H9 (cell line): Measurements from ENCODE around the gene PNMA8A. TPM values are rescaled to one million over a fixed set of nuclear protein-coding genes. Genes with fewer than 3 reads are reported as not detected.

Experiments used
- DNase-seq: peaks from one replicate; pipeline ENCODE4 v3.0.0-alpha.2; 2017
- H2AFZ ChIP-seq: one replicate; pipeline ENCODE4 v1.6.1; 2013; ENCODE audit warnings: mild to moderate bottlenecking, low read length, control low read depth, moderate library complexity
- H2AK5ac ChIP-seq: 2 replicates; pipeline ENCODE4 v1.6.1; 2013; ENCODE audit warnings: low read length, control low read depth, mixed read lengths; ENCODE audit not compliant: insufficient read length
- H2BK120ac ChIP-seq: one replicate; pipeline ENCODE4 v1.6.1; 2013; ENCODE audit warnings: low read depth, mild to moderate bottlenecking, low read length, control low read depth, inconsistent platforms; ENCODE audit not compliant: poor library complexity, severe bottlenecking
- H2BK12ac ChIP-seq: 2 replicates; pipeline ENCODE4 v1.6.1; 2013; ENCODE audit warnings: low read length, control low read depth, mixed read lengths, low read depth; ENCODE audit not compliant: insufficient read length
- H2BK15ac ChIP-seq: 2 replicates; pipeline ENCODE4 v1.6.1; 2013; ENCODE audit warnings: low read depth, low read length, control low read depth
- H2BK20ac ChIP-seq: one replicate; pipeline ENCODE4 v1.6.1; 2013; ENCODE audit warnings: low read depth, mild to moderate bottlenecking, low read length, control low read depth, inconsistent platforms; ENCODE audit not compliant: poor library complexity, severe bottlenecking
- H2BK5ac ChIP-seq: 2 replicates; pipeline ENCODE4 v1.6.1; 2013; ENCODE audit warnings: low read length, control low read depth, mixed read lengths; ENCODE audit not compliant: insufficient read length
- H3K14ac ChIP-seq: 2 replicates; pipeline ENCODE4 v1.6.1; 2013; ENCODE audit warnings: low read length, control low read depth; ENCODE audit not compliant: insufficient read depth
- H3K18ac ChIP-seq: 2 replicates; pipeline ENCODE4 v1.6.1; 2013; ENCODE audit warnings: low read depth, mild to moderate bottlenecking, mixed read lengths, low read length, control low read depth; ENCODE audit not compliant: insufficient read length
- H3K23ac ChIP-seq: 2 replicates; pipeline ENCODE4 v1.6.1; 2013; ENCODE audit warnings: low read length, control low read depth, mixed read lengths, low read depth; ENCODE audit not compliant: insufficient read length
- H3K23me2 ChIP-seq: 2 replicates; pipeline ENCODE4 v1.6.1; 2013; ENCODE audit warnings: low read depth, mild to moderate bottlenecking, mixed read lengths, low read length, control low read depth; ENCODE audit not compliant: insufficient read length, poor library complexity, severe bottlenecking
- H3K27ac ChIP-seq: 2 replicates; pipeline ENCODE4 v1.5.1; 2013; ENCODE audit warnings: low read length, control low read depth, mixed read lengths, low read depth; ENCODE audit not compliant: insufficient read length
- H3K27me3 ChIP-seq: 2 replicates; pipeline ENCODE4 v1.6.1; 2013; ENCODE audit warnings: low read length, control low read depth, inconsistent platforms; ENCODE audit not compliant: insufficient read depth
- H3K4ac ChIP-seq: 2 replicates; pipeline ENCODE4 v1.6.1; 2013; ENCODE audit warnings: low read depth, mild to moderate bottlenecking, control low read depth, inconsistent platforms, low read length, moderate library complexity
- H3K4me1 ChIP-seq: 2 replicates; pipeline ENCODE4 v1.6.1; 2013; ENCODE audit warnings: low read length, control low read depth, inconsistent platforms; ENCODE audit not compliant: insufficient read depth
- H3K4me2 ChIP-seq: 2 replicates; pipeline ENCODE4 v1.6.1; 2013; ENCODE audit warnings: low read length, control low read depth, mixed read lengths; ENCODE audit not compliant: insufficient read length, insufficient read depth
- H3K56ac ChIP-seq: 2 replicates; pipeline ENCODE4 v1.6.1; 2013; ENCODE audit warnings: low read depth, mild to moderate bottlenecking, mixed read lengths, low read length, control low read depth; ENCODE audit not compliant: insufficient read length
- H3K79me1 ChIP-seq: 2 replicates; pipeline ENCODE4 v1.6.1; 2013; ENCODE audit warnings: low read depth, mild to moderate bottlenecking, moderate library complexity, low read length, control low read depth, inconsistent platforms; ENCODE audit not compliant: insufficient read depth, poor library complexity, severe bottlenecking
- H3K79me2 ChIP-seq: 2 replicates; pipeline ENCODE4 v1.6.1; 2013; ENCODE audit warnings: low read length, control low read depth, inconsistent platforms; ENCODE audit not compliant: insufficient read depth
- H3K9ac ChIP-seq: 2 replicates; pipeline ENCODE4 v1.6.1; 2013; ENCODE audit warnings: low read length, control low read depth, mixed read lengths; ENCODE audit not compliant: insufficient read length; ENCODE audit errors: extremely low read depth
- H3K9me3 ChIP-seq: one replicate; pipeline ENCODE4 v1.6.1; 2013; ENCODE audit warnings: low read depth, low read length, inconsistent platforms; ENCODE audit not compliant: control insufficient read depth
- H3T11ph ChIP-seq: one replicate; pipeline ENCODE4 v1.6.1; 2013; ENCODE audit warnings: mild to moderate bottlenecking, low read length, control low read depth, inconsistent platforms
- H4K20me1 ChIP-seq: one replicate; pipeline ENCODE4 v1.6.1; 2013; ENCODE audit not compliant: control insufficient read depth, insufficient read length, insufficient read depth
- H4K5ac ChIP-seq: 2 replicates; pipeline ENCODE4 v1.6.1; 2013; ENCODE audit warnings: low read depth, mild to moderate bottlenecking, mixed read lengths, low read length, control low read depth; ENCODE audit not compliant: insufficient read length
- H4K8ac ChIP-seq: replicated peaks from 2 replicates; pipeline ENCODE4 v1.6.1; 2013; ENCODE audit warnings: low read length, control low read depth, mixed read lengths, low read depth; ENCODE audit not compliant: insufficient read length
- H4K91ac ChIP-seq: 2 replicates; pipeline ENCODE4 v1.6.1; 2013; ENCODE audit warnings: low read depth, mild to moderate bottlenecking, moderate library complexity, mixed read lengths, low read length, control low read depth; ENCODE audit not compliant: insufficient read length
- H3K27ac Mint-ChIP-seq, 3 experiments: 2 replicates in 2 of 3; 3 replicates in 1 of 3; pipeline ENCODE4 v1.8.0; 2020 to 2021; ENCODE audit warnings: mixed read lengths in 3 of 3, mild to moderate bottlenecking in 1 of 3, moderate library complexity in 1 of 3
- H3K27me3 Mint-ChIP-seq: 2 replicates; pipeline ENCODE4 v1.8.0; 2021; ENCODE audit warnings: low read depth, mild to moderate bottlenecking, moderate library complexity, mixed read lengths
- H3K36me3 Mint-ChIP-seq, 3 experiments: 2 replicates in 2 of 3; 3 replicates in 1 of 3; pipeline ENCODE4 v1.8.0; 2020 to 2021; ENCODE audit warnings: low read depth in 3 of 3, mixed read lengths in 3 of 3; ENCODE audit not compliant: insufficient read depth in 1 of 3
- H3K4me1 Mint-ChIP-seq, 2 experiments: 2 replicates each; pipeline ENCODE4 v1.8.0; 2020; ENCODE audit warnings: mixed read lengths in 2 of 2
- H3K4me3 Mint-ChIP-seq, 2 experiments: 2 replicates in 1 of 2; 3 replicates in 1 of 2; pipeline ENCODE4 v1.8.0; 2020 to 2021; ENCODE audit warnings: mild to moderate bottlenecking in 2 of 2, mixed read lengths in 2 of 2, moderate library complexity in 1 of 2
- H3K9me3 Mint-ChIP-seq, 2 experiments: 2 replicates in 1 of 2; 3 replicates in 1 of 2; pipeline ENCODE4 v1.8.0; 2020; ENCODE audit warnings: mild to moderate bottlenecking in 2 of 2, mixed read lengths in 2 of 2, moderate library complexity in 1 of 2
- WGBS: extraction: QIAGEN DNeasy Blood & Tissue Kit; methylation state at CpG from one replicate; pipeline ENCODE4 v1.1.7; 2013; ENCODE audit warnings: missing lambda C conversion rate, low lambda C conversion rate, mixed read lengths; ENCODE audit not compliant: insufficient read length; ENCODE audit errors: extremely low coverage; 5-methylcytosine and 5-hydroxymethylcytosine counted together
- total RNA-seq: library from RNA; stranded (reverse); gene quantifications from 2 replicates; pipeline ENCODE4 v1.2.1, GENCODE V29; 2021
- TF ChIP-seq, protein P1 (sequence below): fragments of 200-600 bp; sonication (generic); conservative IDR thresholded peaks from 3 replicates; pipeline ENCODE4 v1.8.0; 2021; ENCODE audit warnings: antibody characterized with exemption, mild to moderate bottlenecking

PNMA8A gene
- total RNA-seq, 1 experiment from 2014 or later: 22.6 TPM

DNA sequence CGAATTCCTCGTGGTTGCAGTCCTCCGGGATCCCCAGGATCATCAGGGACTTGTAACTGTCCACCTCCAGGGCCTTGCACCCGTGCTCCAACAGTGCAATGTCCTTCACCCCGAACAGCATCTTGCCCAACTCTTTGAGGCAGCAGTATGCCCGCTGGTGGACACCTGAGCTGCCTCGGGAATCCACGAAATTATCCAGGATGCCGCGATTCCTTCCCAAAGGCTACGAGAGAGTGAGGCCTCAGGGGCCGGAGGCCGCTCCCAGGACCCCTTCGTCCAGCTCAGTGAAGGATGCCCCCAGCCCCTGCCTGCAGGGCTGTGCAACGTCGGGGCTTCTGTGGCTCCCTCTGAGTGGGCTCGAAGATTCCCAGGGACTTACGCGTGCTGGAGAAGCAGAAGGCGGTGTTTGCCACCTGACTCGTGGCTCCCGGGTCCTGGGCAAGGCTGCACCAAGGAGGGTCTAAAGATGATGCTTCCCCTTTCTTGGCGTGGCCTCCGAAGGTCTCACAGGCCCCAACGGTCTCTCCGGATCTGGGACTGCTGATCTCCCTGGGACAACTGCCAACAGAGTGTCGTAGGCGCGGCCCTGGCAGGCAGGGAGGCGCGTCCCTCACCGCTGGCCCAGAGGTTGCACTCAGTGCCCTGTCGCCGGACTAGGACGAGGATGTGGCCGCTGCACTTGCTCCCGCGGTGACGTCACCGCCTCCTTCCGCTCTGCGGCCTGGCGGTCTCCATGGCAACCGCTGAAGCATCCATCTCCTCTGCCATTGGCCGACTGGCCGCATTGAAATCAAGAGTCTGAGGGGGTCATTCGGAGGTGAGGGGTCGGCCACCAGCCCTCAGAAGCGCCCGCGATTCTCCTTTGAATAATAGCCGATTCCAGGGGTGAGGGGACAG, 42.9 kb downstream of the PNMA8A start, which contains the start of gene PNMA8C:
PNMA8C (minus strand) TSS at position 698 of the 897 bp plus-strand sequence; CDS start at position 121, 577 bp downstream.
- Histone ChIP-seq H2BK15ac (no peak within 1 kb of the TSS; the same call in 1 of the 2 replicates), H3K4me2 (peak within 1 kb of the TSS; percentile 40), H3K14ac (peak within 1 kb of the TSS; percentile 38; the same call in 1 of the 2 replicates), H3K56ac (no peak within 1 kb of the TSS), H2BK12ac (no peak within 1 kb of the TSS), H3K79me1 (no peaks in the 10 kb centered on the region), H2AK5ac (no peak within 1 kb of the TSS), H3K9ac (no peak within 1 kb of the TSS), H4K5ac (no peak within 1 kb of the TSS), H3K27me3 (no peaks in the 10 kb centered on the region; the same call in none of the 2 replicates), H2BK5ac (no peak within 1 kb of the TSS), H2AFZ (no peak within 1 kb of the TSS), H3K4ac (no peak within 1 kb of the TSS), H3K23ac (no peak within 1 kb of the TSS), H4K20me1 (no peaks in the 10 kb centered on the region), H3K4me1 (no peaks in the 10 kb centered on the region), H3K79me2 (no peaks in the 10 kb centered on the region), H3T11ph (no peak within 1 kb of the TSS), H3K27ac (no peak within 1 kb of the TSS), H2BK120ac (no peak within 1 kb of the TSS), H2BK20ac (no peak within 1 kb of the TSS), H3K23me2 (peaks cover 14% of the 10 kb centered on the region), H4K91ac (no peak within 1 kb of the TSS), H3K18ac (peak within 1 kb of the TSS; percentile 20), H4K8ac (no peak within 1 kb of the TSS), H3K9me3 (no peaks in the 10 kb centered on the region)
- H3K4me1 Mint-ChIP-seq: peaks cover 26 to 38% of the 10 kb centered on the region in 2 experiments
- peak within 1 kb of the TSS in 1 of 3 experiments; percentile 75; a peak in 3 of 7 replicates for H3K27ac Mint-ChIP-seq
- DNase-seq: peak; percentile 93
- no peaks in the 10 kb centered on the region for H3K36me3 Mint-ChIP-seq
- H3K4me3 Mint-ChIP-seq: peak within 1 kb of the TSS; percentile 70 to 79
- no peaks in the 10 kb centered on the region; a peak in 1 of 5 replicates for H3K9me3 Mint-ChIP-seq
- TF ChIP-seq, protein P1, sequence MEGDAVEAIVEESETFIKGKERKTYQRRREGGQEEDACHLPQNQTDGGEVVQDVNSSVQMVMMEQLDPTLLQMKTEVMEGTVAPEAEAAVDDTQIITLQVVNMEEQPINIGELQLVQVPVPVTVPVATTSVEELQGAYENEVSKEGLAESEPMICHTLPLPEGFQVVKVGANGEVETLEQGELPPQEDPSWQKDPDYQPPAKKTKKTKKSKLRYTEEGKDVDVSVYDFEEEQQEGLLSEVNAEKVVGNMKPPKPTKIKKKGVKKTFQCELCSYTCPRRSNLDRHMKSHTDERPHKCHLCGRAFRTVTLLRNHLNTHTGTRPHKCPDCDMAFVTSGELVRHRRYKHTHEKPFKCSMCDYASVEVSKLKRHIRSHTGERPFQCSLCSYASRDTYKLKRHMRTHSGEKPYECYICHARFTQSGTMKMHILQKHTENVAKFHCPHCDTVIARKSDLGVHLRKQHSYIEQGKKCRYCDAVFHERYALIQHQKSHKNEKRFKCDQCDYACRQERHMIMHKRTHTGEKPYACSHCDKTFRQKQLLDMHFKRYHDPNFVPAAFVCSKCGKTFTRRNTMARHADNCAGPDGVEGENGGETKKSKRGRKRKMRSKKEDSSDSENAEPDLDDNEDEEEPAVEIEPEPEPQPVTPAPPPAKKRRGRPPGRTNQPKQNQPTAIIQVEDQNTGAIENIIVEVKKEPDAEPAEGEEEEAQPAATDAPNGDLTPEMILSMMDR: no peak
- WGBS: no CpG with 5 or more reads among the region's 52 CpGs
- H3K27me3 Mint-ChIP-seq: peaks cover 43% of the 10 kb centered on the region
